ENCODE data around the gene PCYT2. TPM values are rescaled to one million over a fixed set of nuclear protein-coding genes. Genes with fewer than 3 reads are reported as not detected.

PCYT2 gene
- total RNA-seq, 1 experiment from 2014 or later = 51.5 TPM

GRCh38 chr17:81957691-81958432 lies 46.7 kb upstream of the PCYT2 start (continued):
- TF ChIP-seq ZBTB33 (IDR thresholded peaks at IDR 0.05; ENCODE audit: extremely low read depth, insufficient replicate concordance, low read length) (no peak), YY1 (IDR thresholded peaks at IDR 0.05; ENCODE audit: extremely low read depth, insufficient replicate concordance, low read depth, low read length) (no peak), SIN3A (IDR thresholded peaks at IDR 0.05; ENCODE audit: low read depth) (no peak), ZNF274 (IDR thresholded peaks at IDR 0.05; ENCODE audit: low read depth, low read length) (no peak), SP1 (IDR thresholded peaks at IDR 0.05; ENCODE audit: low read depth) (no peak), TCF7L2 (IDR thresholded peaks at IDR 0.05; ENCODE audit: borderline replicate concordance, extremely low read depth, insufficient read depth, insufficient read length) (no peak), CBX3 (IDR thresholded peaks at IDR 0.05; ENCODE audit: low read depth) (no peak)

GRCh38 chr17:81956607-81957589 lies 45.7 kb upstream of the PCYT2 start:
- ChIA-PET CTCF (no interaction called here), POLR2A (no interaction called here), RAD21 (ENCODE audit: low non-redundant PET in 1 of 2, low total read pairs in 2 of 2, uncharacterized antibody in 2 of 2, unreplicated experiment in 2 of 2) (no interaction called here)
- no TSS peak for BruUV-seq (replicated peaks)
- Histone ChIP-seq H3K27me3 (ENCODE audit: insufficient read depth, low read length) (no peaks in the 10 kb centered on the region), H3K4me1 (ENCODE audit: control insufficient read depth in 1 of 2, insufficient read depth in 2 of 2, low read length in 2 of 2) (peaks cover 11 to 22% of the 10 kb centered on the region in 2 experiments), H3K27ac (ENCODE audit: low read depth, low read length) (no peak overlapping the region), H3K36me3 (ENCODE audit: control insufficient read depth in 1 of 2, insufficient read depth in 2 of 2, low read length in 2 of 2) (no peaks in the 10 kb centered on the region), H3K9ac (ENCODE audit: low read length) (no peak overlapping the region), H3K9me2 (ENCODE audit: insufficient read depth) (no peaks in the 10 kb centered on the region), H3K4me3 (replicated peaks in 1 of 2; ENCODE audit: low read depth in 1 of 2, low read length in 2 of 2) (no peak overlapping the region), H3K4me2 (ENCODE audit: low read length) (no peak overlapping the region), H3K79me2 (ENCODE audit: insufficient read depth, low read length) (no peaks in the 10 kb centered on the region), H4K20me1 (ENCODE audit: insufficient read depth) (no peaks in the 10 kb centered on the region), H2AFZ (ENCODE audit: low read depth, low read length, poor library complexity, severe bottlenecking) (no peak overlapping the region), H3K9me3 (ENCODE audit: control insufficient read depth in 1 of 2, insufficient read depth in 1 of 2, low read depth in 1 of 2, low read length in 2 of 2) (no peaks in the 10 kb centered on the region)
- intact Hi-C loops (cut with micrococcal nuclease) = no loop called here
- TF ChIP-seq EZH2 (IDR thresholded peaks at IDR 0.05) (no peak), POLR2A (IDR thresholded peaks at IDR 0.05; ENCODE audit: borderline replicate concordance, extremely low read depth, insufficient read depth, insufficient read length) (no peak), CEBPB (IDR thresholded peaks at IDR 0.05; ENCODE audit: low read depth) (no peak), ZNF274 (IDR thresholded peaks at IDR 0.05; ENCODE audit: low read depth, low read length) (no peak)
- no peak for ATAC-seq
- no peak for DNase-seq (ENCODE audit: low read depth, low spot score)
